Osteoblast (primary cell): ENCODE data around the gene CFAP157. TPM values are rescaled to one million over a fixed set of nuclear protein-coding genes. Genes with fewer than 3 reads are reported as not detected.

ENCODE experiments used
- DNase-seq: peaks from one replicate; pipeline ENCODE4 v3.0.0; 2011; ENCODE audit warnings: low spot score, mixed read lengths; ENCODE audit not compliant: insufficient read length; ENCODE audit errors: missing footprints
- H2AFZ ChIP-seq: 2 replicates; pipeline ENCODE4 v1.6.0; 2011; ENCODE audit warnings: mild to moderate bottlenecking, low read length
- H3K27ac ChIP-seq: 2 replicates; pipeline ENCODE4 v1.5.1; 2011; ENCODE audit warnings: mild to moderate bottlenecking, low read depth, low read length, moderate library complexity
- H3K27me3 ChIP-seq: 2 replicates; pipeline ENCODE4 v1.6.0; 2012; ENCODE audit warnings: mild to moderate bottlenecking, control low read depth, inconsistent platforms, low read length, moderate library complexity; ENCODE audit not compliant: insufficient read depth
- H3K36me3 ChIP-seq: 2 replicates; pipeline ENCODE4 v1.5.1; 2011; ENCODE audit warnings: mild to moderate bottlenecking, low read length, control low read depth, moderate library complexity; ENCODE audit not compliant: insufficient read depth
- H3K4me1 ChIP-seq: 2 replicates; pipeline ENCODE4 v1.5.1; 2011; ENCODE audit warnings: mild to moderate bottlenecking, low read length, control low read depth, moderate library complexity; ENCODE audit not compliant: insufficient read depth
- H3K4me2 ChIP-seq: 2 replicates; pipeline ENCODE4 v1.6.0; 2011; ENCODE audit warnings: mild to moderate bottlenecking, low read length; ENCODE audit not compliant: insufficient read depth
- H3K4me3 ChIP-seq: fragments of 200-600 bp; sonication (generic); 3 replicates; pipeline ENCODE4 v1.5.1; 2012; ENCODE audit warnings: mild to moderate bottlenecking, low read length, inconsistent platforms; ENCODE audit not compliant: insufficient read depth
- H3K79me2 ChIP-seq: 2 replicates; pipeline ENCODE4 v1.6.0; 2012; ENCODE audit warnings: mild to moderate bottlenecking, low read length, control low read depth, inconsistent platforms; ENCODE audit not compliant: insufficient read depth
- H3K9me3 ChIP-seq: 2 replicates; pipeline ENCODE4 v1.5.1; 2011; ENCODE audit warnings: low read depth, low read length, control low read depth
- H4K20me1 ChIP-seq: 2 replicates; pipeline ENCODE4 v1.6.0; 2012; ENCODE audit warnings: mild to moderate bottlenecking, low read length, control low read depth; ENCODE audit not compliant: insufficient read depth
- total RNA-seq: library from RNA; depleted of rRNA; stranded (reverse); fragments of >200 nt; gene quantifications from 2 replicates; pipeline ENCODE4 v1.2.3, GENCODE V29; 2012
- TF ChIP-seq, protein P1 (sequence below): IDR thresholded peaks from 2 replicates; pipeline ENCODE4 v1.5.1; 2011; ENCODE audit warnings: mild to moderate bottlenecking, low read depth, low read length, moderate library complexity; ENCODE audit errors: extremely low read depth

Gene CFAP157
- total RNA-seq, 1 donor, result not detected

DNA sequence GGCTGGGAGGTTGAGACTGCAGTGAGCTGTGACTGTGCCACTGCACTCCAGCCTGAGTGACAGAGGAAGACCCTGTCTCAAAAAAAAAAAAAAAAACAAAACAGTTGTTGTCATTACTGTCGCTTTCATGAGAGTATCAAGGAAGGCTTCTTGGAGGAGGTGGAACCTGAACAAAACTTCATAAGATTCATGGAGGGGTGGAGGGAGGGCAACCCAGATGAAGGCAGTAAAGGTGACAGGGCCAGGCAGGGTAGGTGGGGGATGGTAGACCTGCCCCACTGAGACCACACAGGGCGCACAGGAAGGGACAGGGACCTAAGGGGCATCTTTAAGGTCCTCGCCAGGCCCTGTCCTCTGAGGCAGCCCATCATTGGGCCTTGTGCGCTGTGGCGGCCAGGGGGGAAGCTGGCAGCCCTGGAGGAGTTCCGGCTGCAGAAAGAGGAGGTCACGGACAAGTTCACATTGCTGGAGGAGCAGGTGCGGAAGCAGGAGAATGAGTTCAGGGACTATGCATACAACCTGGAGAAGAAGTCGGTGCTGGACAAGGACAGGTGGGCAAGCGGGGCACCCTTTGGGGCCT is 3.5 kb downstream of the CFAP157 start:
- no peak overlapping the region for H3K4me2 ChIP-seq
- H3K27me3 ChIP-seq, result no peaks in the 10 kb centered on the region
- peak; percentile 54 for DNase-seq
- no peaks in the 10 kb centered on the region for H3K9me3 ChIP-seq
- H3K4me1 ChIP-seq, result peaks cover 5% of the 10 kb centered on the region
- peaks cover 17% of the 10 kb centered on the region for H3K79me2 ChIP-seq
- no peaks in the 10 kb centered on the region for H3K36me3 ChIP-seq
- no peak overlapping the region for H3K4me3 ChIP-seq
- peaks cover 15% of the 10 kb centered on the region for H4K20me1 ChIP-seq
- no peak overlapping the region for H3K27ac ChIP-seq
- no peak overlapping the region for H2AFZ ChIP-seq
- TF ChIP-seq, protein P1, sequence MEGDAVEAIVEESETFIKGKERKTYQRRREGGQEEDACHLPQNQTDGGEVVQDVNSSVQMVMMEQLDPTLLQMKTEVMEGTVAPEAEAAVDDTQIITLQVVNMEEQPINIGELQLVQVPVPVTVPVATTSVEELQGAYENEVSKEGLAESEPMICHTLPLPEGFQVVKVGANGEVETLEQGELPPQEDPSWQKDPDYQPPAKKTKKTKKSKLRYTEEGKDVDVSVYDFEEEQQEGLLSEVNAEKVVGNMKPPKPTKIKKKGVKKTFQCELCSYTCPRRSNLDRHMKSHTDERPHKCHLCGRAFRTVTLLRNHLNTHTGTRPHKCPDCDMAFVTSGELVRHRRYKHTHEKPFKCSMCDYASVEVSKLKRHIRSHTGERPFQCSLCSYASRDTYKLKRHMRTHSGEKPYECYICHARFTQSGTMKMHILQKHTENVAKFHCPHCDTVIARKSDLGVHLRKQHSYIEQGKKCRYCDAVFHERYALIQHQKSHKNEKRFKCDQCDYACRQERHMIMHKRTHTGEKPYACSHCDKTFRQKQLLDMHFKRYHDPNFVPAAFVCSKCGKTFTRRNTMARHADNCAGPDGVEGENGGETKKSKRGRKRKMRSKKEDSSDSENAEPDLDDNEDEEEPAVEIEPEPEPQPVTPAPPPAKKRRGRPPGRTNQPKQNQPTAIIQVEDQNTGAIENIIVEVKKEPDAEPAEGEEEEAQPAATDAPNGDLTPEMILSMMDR, result no peak

- no peak overlapping the region for H3K27ac ChIP-seq
- H2AFZ ChIP-seq, result no peak overlapping the region
- peaks cover 9% of the 10 kb centered on the region for H3K4me1 ChIP-seq
- no peaks in the 10 kb centered on the region for H3K27me3 ChIP-seq
- H4K20me1 ChIP-seq, result peaks cover 15% of the 10 kb centered on the region
- TF ChIP-seq, protein P1, result no peak
- no peaks in the 10 kb centered on the region for H3K36me3 ChIP-seq
- H3K4me3 ChIP-seq, result no peak overlapping the region
- peak; percentile 86 for DNase-seq
- no peak overlapping the region for H3K4me2 ChIP-seq
- H3K79me2 ChIP-seq, result peaks cover 17% of the 10 kb centered on the region
- H3K9me3 ChIP-seq, result no peaks in the 10 kb centered on the region
Measured at GRCh38 chr9:127711226-127711701, 4.5 kb downstream of the CFAP157 start.

DNA sequence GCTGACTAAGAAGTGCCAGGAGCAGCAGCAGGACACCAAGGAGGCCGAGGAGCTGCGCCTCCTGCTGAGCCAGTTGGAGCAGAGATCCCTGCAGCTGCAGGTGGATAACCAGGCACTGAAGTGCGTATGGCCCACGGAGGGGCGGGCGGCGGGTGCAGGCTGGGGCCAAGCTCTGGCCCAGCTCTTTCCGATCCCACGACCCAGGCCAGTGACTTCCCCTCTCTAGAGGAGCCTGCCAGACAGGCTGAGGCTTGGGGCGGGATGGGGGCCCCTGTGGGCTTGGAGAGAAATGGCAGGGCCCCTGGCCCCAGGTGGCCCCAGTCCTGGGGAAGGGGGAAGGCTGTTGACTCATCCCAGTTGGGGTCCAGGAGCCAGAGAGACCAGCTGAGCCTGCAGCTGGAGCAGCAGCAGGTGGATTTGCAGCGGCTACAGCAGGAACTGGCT is 5.1 kb downstream of the CFAP157 start:
- Histone ChIP-seq H3K79me2 (peaks cover 17% of the 10 kb centered on the region), H3K9me3 (no peaks in the 10 kb centered on the region), H3K36me3 (no peaks in the 10 kb centered on the region), H2AFZ (no peak overlapping the region), H3K4me1 (peaks cover 9% of the 10 kb centered on the region), H3K27ac (no peak overlapping the region), H3K27me3 (no peaks in the 10 kb centered on the region), H3K4me3 (no peak overlapping the region), H4K20me1 (peaks cover 15% of the 10 kb centered on the region), H3K4me2 (no peak overlapping the region)
- TF ChIP-seq, protein P1, result no peak
- DNase-seq, result peak; percentile 62

DNA sequence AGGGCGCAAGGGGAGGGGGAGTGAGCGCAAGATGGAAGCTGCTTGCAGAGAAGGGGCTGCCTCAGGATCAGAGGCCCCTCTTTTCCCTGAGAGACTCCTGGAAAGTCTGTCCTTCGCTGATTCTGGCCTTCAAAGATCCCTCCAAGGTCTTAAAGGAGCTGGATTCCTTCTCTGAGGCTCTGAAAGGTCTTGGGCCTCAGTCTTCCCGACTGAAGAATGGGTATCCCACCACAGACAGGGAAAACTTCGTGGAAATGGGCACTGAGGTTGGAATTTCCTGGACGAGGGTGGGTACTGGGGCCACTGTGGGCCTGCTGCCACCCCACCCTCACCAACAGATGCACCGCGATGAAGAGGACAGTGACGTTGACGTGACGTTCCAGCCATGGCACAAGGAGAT is 5.6 kb downstream of the CFAP157 start:
- Histone ChIP-seq H2AFZ (no peak overlapping the region), H3K27me3 (no peaks in the 10 kb centered on the region), H3K9me3 (no peaks in the 10 kb centered on the region), H3K79me2 (peaks cover 17% of the 10 kb centered on the region), H3K36me3 (no peaks in the 10 kb centered on the region), H3K4me1 (peaks cover 9% of the 10 kb centered on the region), H3K4me2 (no peak overlapping the region), H3K4me3 (no peak overlapping the region), H3K27ac (no peak overlapping the region), H4K20me1 (peaks cover 15% of the 10 kb centered on the region)
- TF ChIP-seq, protein P1, result no peak
- DNase-seq, result peak; percentile 22
